HG03039 (cell line): Measurements from ENCODE around the gene ZNF578.
"Not testable (repeated sequence)": the region's sequence is repeated elsewhere in the genome, so short reads cannot be mapped to it uniquely, and the experiment has no call there.

ENCODE experiments used
- ATAC-seq: cut with Tn5 transposase; IDR thresholded peaks from one replicate; pipeline ENCODE4 v1.9.1; 2021; ENCODE audit warnings: mild to moderate bottlenecking, moderate library complexity; ENCODE audit not compliant: unreplicated experiment

Gene ZNF578

DNA sequence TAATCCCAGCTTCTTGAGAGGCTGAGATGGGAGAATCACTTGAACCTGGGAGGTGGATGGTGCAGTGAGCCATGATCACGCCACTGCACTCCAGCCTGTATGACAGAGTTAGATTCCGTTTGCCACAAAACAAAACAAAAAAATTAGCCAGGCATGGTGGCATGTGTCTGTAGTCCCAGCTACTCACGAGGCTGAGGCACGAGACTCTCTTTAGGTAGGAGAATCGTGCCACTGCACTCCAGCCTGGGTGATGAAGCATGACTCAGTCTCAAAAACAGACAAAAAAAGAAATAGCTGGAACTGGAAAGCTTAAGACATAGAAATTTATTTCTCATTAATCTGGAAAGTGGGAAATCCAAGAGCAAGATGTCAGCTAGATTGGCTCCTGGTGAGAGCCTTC lies 53.9 kb downstream of the ZNF578 start:
- ATAC-seq = no peak

DNA sequence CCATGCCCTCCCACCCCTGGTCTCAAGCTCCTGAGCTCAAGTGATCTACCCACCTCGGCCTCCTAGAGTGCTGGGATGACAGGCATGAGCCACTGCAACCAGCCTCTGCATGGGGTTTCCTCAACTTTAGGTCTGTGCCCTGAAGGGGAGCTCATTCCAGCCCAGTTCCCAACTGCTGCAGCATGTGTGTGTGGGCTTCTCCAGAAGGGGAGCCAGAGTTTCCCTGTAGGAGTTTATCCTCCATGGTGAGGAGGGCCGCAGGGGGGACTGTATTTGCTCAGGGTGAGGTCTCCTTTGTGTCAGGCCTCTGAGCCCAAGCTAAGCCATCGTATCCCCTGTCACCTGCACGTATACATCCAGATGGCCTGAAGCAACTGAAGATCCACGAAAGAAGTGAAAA lies 62.8 kb downstream of the ZNF578 start:
- ATAC-seq = no peak

DNA sequence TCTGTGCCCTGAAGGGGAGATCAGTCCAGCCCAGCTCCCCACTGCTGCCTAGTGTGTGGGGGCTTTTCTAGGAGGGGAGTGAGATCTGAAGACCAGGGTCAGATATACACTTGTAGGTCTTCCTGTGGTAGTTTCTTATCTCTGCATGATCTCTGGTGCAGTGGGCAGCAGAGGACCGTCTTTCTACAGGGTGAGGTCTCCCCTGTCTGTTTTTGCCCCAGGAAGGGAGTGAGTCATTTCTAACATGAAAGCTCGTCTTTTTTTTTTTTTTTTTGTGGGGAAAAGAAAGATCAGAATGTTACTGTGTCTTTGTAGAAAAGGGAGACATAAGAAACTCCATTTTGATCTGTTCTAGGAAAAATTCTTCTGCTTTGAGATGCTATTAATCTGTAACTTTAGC lies 65.3 kb downstream of the ZNF578 start:
- ATAC-seq = no peak

DNA sequence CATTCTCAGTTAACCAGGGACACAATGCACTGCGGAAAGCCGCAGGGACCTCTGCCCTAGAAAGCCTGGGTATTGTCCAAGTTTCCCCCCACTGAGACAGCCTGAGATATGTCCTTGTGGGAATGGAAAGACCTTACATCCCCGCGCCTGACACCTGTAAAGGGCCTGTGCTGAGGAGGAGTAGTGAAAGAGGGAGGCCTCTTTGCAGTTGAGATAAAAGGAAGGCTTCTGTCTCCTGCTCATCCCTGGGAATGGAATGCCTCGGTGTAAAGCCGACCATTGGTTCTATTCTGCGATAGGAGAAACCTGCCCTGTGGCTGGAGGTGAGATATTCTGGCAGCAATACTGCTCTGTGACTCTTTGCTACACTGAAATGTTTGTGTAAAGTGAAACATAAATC lies 65.8 kb downstream of the ZNF578 start:
- ATAC-seq = not testable (repeated sequence)

DNA sequence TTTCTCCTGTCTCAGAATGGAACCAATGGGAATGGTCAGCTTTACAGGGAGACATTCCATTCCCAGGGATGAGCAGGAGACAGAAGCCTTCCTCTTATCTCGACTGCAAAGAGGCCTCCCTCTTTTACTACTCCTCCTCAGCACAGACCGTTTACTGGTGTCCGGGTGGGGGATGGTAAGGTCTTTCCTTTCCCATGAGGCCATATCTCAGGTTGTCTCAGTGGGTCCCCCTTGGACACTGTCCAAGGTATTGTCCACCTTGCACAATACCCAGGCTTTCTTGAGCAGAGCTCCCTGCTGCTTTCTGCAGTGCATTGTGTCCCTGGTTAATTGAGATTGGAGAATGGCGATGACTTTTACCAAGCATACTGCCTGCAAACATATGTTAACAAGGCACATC lies 66.7 kb downstream of the ZNF578 start:
- no peak for ATAC-seq

DNA sequence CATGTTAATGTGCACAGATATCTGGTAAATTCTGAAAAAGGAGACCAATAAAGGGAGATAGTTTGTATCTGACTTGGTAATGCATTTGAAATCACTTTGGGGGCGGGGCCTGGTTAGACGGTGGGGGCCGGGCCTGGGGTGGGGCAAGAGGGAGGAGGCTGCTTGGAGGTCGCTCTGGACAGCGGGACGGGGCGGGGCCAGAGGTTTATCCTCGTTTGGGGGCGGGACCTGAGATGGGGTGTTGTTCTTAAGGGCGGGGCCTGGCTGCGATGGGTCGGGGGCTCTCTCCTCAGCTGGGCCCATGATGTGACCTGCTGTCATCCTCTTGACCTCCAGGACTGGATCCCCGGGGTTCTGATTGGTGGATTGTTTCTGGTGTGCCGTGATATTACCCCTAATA lies 69.2 kb downstream of the ZNF578 start:
- no peak for ATAC-seq

DNA sequence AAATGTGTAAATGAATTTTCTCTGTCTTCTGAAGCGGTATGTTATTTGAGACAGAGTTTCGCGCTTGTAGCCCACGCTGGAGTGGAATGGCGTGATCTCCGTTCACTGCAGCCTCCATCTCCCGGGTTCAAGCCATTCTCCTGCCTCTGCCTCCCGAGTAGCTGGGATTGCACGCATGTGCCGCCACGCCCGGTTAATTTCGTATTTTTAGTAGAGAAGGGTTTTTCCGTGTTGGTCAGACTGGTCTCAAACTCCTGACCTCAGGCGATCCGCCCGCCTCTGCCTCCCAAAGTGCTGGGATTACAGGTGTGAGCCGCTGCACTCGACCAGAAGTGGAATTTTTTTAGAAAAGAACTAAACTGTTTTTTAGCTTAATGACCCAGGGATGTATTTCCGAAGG lies 70.7 kb downstream of the ZNF578 start:
- ATAC-seq = no peak

DNA sequence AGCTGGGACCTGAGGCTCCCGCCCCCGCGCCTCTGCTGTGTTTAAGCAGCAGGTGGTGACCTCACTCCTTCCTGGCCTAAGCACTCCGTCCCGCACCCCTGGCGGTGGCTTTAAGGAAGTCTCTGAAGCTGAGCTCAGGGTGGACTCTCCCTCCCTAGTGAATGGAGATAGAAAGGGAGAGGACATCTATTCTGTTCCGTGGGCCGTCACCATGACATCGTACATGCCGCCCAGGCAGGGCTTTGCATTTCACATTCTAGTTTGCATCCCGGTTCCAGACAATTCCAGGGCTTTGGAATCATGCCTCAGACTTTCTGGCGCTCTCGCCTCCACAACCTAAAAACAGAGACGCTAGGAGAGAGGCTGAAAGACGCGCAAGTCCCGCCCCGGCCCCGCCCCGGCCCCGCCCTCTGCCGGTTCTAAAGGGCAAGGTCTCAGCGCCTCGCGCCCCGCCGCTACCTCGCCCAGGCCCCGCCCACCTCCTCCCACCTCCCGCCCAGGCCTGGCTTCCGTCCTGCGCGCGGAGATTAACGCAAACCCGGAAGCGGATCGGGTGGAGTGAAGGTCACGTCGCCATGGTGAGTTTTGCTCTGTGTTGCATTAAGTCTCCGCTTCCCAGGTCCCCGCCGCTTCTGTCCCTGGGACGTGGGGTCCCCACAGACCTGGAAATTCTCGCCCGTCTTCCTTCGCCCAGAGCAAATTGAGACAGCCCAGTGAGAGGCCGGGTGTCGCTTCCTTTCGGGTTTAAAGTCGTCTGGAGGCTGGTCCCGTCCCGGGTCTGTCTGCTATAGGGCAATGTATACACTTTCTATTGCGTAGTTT lies 74.0 kb downstream of the ZNF578 start, which contains the start of gene ZNF808:
Gene ZNF808, plus strand, starts transcription at position 535 of the 822 bp plus-strand sequence. CDS start 15,617 bp downstream, outside the sequence.
- peak; percentile 67 for ATAC-seq

DNA sequence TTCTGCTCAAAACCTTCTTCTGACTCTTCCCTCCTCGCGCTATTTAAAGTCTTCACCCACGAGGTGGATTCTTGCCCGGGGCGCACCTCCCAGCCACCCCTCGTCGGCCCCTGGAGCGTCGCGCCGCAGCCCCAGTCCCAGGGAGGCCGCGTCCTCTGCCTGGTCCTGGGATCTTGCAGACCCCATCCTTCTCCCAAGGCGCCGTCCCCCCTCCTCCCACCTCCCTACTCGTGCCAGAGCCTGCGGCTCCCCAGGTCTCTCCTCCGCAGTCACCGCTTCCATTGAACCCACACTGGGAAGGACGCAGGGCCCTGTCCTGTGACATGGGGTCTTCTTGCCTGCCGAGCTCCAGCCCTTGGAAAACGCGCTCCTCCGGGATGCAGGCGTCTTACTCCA lies 74.6 kb downstream of the ZNF578 start:
- ATAC-seq = peak; percentile 22

DNA sequence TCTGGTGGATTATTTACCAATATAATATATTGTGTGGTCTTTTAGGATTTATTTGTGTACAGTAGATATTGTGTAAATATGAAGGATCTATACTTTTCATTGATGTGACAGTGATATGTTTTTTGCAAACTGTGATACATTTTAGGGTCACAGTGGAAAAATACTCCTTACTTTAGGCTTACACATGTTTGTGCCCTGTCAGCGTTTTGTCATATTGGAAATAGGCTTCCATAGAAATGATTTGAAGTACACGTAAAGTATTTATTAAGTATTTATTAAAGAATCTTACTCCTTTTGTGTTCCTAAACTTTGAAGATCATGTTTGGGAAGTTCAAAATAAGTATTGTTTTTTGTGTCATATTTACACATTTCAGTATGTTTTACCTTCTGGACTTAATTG lies 79.1 kb downstream of the ZNF578 start:
- no peak for ATAC-seq

DNA sequence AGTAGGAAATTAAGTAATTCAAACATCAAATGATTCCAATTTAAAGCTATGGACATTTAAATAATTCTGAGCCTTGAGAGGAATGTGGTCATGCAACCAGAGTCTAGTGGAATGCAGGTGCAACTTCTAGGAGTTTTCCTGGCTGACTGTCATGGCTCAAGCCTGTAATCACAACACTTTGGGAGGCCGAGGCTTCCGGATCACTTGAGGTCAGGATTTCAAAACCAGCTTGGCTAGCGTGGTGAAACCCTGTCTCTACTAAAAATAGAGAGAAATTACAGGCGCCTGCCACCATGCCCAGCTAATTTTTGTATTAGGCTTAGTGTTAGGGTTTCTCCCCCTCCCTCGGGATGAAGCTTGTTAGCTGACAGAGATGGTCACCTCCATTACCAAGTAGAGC lies 80.5 kb downstream of the ZNF578 start:
- ATAC-seq = no peak

DNA sequence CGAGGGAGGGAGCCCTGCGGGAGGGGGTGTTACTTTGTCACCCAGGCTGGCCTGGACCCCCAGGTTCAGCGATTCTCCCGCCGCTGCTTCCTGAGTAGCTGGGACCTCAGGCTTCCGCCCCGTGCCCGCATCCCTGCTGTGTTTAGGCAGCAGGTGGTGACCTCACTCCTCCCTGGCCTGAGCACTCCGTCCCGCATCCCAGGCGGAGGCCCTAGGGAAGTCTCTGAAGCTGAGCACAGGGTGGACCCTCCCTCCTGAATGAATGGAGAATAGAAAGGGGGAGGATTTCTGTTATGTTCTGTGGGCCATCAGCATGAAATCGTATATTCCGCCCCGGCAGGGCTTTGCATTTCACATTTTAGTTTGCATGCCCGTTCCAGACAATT lies 82.0 kb downstream of the ZNF578 start:
- not testable (repeated sequence) for ATAC-seq

DNA sequence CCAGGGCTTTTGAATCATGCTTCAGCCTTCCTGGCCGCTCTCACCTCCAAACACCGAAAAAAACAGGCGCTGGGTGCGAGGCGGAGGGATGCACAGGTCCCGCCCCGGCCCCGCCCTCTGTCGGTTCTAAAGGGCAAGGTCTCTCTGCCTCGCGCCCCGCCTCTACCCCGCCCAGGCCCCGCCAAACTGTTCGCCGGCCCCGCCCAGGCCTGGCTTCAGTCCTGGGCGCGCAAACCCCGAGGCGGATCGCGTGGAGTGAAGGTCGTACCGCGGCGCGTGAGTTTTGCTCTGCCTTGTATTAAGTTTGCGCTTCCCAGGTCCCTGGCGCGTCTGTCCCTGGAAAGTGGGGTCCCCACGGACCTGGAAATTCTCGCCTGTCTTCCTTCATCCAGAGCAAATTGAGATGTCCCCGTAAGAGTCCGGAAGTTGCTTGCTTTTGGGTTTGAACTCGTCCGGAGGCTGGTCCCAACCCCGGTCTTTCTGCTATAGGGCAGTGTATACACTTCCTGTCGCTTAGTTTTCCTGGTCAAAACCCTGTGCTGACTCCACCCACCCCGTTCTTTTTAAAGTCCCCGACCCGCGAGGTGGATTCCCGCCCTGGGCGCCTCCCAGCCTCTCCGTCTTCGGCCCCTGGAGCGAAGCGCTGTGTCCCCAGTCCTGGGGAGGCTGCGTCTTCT lies 82.6 kb downstream of the ZNF578 start:
- peak; percentile 76 for ATAC-seq

DNA sequence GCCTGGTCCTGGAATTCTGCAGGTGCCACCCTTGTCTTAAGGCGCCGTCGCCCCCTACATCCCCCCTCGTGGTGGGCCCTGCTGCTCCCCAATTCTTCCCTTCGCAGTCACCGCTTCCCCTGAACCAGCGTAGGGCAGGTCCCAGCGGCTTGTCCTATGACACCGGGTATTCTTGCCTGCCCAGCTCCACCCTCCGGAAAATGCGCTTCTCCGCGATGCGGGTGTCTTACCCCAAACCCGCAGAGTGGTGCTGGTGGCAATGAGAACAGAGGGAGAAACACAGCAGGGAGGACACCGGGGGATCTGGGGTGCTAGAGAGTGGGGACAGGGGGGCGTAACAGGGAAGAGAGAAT lies 83.1 kb downstream of the ZNF578 start:
- no peak for ATAC-seq

DNA sequence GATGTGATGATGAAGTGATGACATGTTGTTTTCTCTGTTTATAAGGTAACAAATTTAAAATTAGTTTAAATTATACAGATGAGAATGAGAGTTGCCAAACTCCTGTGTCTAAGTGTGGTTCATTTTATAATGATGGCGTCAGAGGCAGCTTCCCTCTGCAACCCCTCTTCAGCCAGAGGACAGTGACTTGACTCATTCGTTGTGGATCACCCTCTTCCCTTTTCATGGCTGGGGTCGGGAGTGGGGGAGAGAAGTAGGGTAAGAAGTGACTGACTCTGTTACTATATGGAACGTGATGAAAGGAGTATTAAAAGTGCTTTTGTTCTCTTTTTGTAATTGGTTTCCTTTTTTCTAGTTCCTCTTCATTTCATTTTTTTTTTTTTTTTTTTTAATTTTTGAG lies 85.5 kb downstream of the ZNF578 start:
- ATAC-seq = not testable (repeated sequence)

DNA sequence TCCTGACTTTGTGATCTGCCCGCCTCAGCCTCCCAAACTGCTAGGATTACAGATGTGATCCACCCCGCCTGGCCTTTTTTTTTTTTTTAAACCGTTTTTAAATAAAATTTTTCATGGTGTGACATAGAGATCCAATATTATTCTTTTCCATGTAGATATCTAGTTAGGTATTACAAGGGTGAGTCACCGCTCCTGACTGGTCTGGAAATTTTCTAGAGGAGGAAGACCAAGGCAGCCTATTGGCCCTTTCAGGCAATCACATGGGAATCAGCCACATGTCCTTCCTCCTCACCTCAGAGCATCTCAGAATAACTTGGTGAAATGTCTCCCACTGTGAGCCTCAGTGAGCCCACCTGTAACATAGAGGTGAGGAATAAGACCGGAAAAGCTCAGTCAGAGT lies 87.8 kb downstream of the ZNF578 start:
- ATAC-seq = not testable (repeated sequence)

DNA sequence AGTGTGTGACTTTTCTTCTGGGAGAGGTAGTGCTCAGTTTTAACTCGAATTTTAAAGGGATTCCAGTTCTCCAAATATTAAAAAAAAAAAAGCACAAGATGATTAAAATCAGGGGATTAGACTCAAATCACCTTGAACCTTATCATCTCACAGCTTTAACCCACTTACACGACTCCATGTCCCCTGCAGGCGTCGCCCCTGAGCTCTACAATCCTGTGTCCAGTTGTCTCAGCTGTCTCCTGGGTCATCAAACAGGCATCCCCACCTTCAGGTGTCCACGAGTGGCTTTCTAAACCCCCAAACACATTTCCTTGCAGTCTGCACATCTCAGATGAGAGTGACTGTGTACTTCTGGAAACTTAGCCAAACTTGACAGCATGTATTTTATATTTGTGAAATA lies 88.3 kb downstream of the ZNF578 start:
- no peak for ATAC-seq

DNA sequence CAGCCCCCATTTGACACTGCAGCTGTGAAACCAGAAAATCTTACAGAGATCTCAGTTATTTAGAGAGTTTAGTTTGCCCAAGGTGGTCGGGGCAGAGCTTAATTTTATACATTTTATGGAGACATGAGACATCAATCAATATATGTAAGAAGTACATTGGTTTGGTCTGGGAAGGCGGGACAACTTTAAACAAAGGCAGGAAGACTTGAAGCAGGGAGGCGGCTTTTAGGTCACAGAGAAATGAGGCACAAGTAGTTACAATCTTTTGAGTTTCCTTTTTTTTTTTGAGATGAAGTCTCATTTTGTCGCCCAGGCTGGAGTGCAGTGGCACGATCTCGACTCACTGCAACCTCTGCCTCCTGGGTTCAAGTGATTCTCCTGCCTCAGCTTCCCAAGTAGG lies 89.2 kb downstream of the ZNF578 start:
- not testable (repeated sequence) for ATAC-seq

DNA sequence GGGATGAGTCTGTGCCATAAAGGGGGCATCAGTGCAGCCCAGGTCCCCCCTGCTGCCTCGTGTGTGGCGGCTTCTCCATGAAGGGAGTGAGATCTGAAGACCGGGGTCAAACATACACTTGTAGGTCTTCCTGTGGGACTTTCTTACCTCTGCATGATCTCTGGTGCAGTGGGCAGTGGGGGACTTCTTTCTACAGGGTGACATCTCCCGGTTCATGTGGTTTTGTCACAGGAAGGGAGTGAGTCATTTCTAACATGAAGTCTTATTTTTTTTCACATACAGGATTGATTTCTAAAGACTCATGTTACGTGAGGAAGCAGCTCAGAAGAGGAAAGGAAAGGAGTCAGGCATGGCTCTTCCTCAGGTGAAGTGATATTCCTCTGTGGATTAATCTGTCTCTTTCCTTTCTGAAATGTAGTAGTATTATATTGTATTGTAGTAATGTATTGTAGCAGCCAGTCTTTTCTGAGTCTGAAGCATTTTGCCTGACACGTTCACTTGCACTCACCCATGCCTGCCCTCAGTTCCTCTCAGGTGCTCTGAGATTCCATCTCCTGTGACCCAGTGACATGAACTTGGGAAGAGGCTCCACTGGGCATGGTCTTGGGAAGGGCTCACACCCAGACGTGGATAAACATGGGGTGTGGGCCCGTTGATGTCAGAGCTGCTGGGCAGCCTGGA lies 89.8 kb downstream of the ZNF578 start:
- no peak for ATAC-seq

DNA sequence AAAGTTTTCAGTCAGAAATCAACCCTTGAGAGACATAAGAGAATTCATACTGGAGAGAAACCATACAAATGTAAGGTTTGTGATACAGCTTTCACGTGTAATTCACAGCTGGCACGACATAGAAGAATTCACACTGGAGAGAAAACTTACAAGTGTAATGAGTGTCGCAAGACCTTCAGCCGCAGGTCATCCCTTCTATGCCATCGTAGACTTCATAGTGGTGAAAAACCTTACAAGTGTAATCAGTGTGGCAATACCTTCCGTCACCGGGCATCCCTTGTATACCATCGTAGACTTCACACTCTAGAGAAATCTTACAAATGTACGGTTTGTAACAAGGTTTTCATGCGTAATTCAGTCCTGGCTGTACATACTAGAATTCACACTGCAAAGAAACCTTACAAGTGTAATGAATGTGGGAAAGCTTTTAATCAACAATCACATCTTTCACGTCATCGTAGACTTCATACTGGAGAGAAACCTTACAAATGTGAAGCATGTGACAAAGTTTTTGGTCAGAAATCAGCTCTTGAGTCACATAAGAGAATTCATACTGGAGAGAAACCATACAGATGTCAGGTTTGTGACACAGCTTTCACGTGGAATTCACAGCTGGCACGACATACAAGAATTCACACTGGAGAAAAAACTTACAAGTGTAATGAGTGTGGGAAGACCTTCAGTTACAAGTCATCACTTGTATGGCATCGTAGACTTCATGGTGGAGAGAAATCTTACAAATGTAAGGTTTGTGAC lies 101.0 kb downstream of the ZNF578 start:
- no peak for ATAC-seq
